OCI-LY3 (cell line): Measurements from ENCODE around the gene CISH.

Experiments
- H2AFZ ChIP-seq: fragments of 200-600, 300-600 bp; shearing (Covaris generic); 2 replicates; pipeline ENCODE4 v1.6.0; 2014; ENCODE audit warnings: antibody characterized with exemption, low read depth, low read length
- H3K27ac ChIP-seq: fragments of 200-600, 300-600 bp; sonication (generic); 2 replicates; pipeline ENCODE4 v1.5.1; 2014; ENCODE audit warnings: mild to moderate bottlenecking, low read length, moderate library complexity, mixed read lengths
- H3K27me3 ChIP-seq: fragments of 200-600, 300-600 bp; sonication (generic); 2 replicates; pipeline ENCODE4 v1.6.1; 2014; ENCODE audit warnings: low read depth, low read length, mixed read lengths
- H3K36me3 ChIP-seq: fragments of 200-600, 300-600 bp; sonication (generic); replicated peaks from 2 replicates; pipeline ENCODE3; 2014; ENCODE audit warnings: low read depth, low read length, mixed read lengths
- H3K4me1 ChIP-seq: fragments of 300-600, 200-600 bp; sonication (generic); 2 replicates; pipeline ENCODE4 v1.6.1; 2014; ENCODE audit warnings: low read length, mixed read lengths
- H3K4me2 ChIP-seq: fragments of 200-600, 300-600 bp; sonication (generic); 2 replicates; pipeline ENCODE4 v1.6.1; 2014; ENCODE audit warnings: low read length, mixed read lengths
- H3K4me3 ChIP-seq: fragments of 300-600, 200-600 bp; sonication (generic); 2 replicates; pipeline ENCODE4 v1.5.1; 2014; ENCODE audit warnings: antibody characterized with exemption, mild to moderate bottlenecking, low read length, moderate library complexity
- H3K79me2 ChIP-seq: fragments of 300-600, 200-600 bp; shearing (Covaris generic); 2 replicates; pipeline ENCODE4 v1.6.1; 2014; ENCODE audit warnings: mild to moderate bottlenecking, low read length, mixed read lengths
- H3K9ac ChIP-seq: fragments of 300-600, 200-600 bp; shearing (Covaris generic); 2 replicates; pipeline ENCODE4 v1.6.0; 2014; ENCODE audit warnings: mild to moderate bottlenecking, low read length, moderate library complexity
- H3K9me3 ChIP-seq: fragments of 200-600, 300-600 bp; shearing (Covaris generic); 2 replicates; pipeline ENCODE4 v1.6.1; 2014; ENCODE audit warnings: low read length, mixed read lengths; ENCODE audit not compliant: insufficient read depth
- H4K20me1 ChIP-seq: fragments of 200-600, 300-600 bp; sonication (generic); 2 replicates; pipeline ENCODE4 v1.6.1; 2016; ENCODE audit warnings: low read length, mixed read lengths; ENCODE audit not compliant: insufficient read depth
- CTCF ChIP-seq: fragments of 200-600, 300-600 bp; sonication (generic); IDR thresholded peaks from 2 replicates; pipeline ENCODE4 v1.5.1; 2014; ENCODE audit warnings: antibody characterized with exemption, low read length, low read depth
- EZH2phosphoT487 ChIP-seq: fragments of 200-600 bp; shearing (Covaris generic); IDR thresholded peaks from 2 replicates; pipeline ENCODE4 v1.6.1; 2018; ENCODE audit warnings: antibody characterized with exemption, mixed run types, low read depth

CISH gene

GRCh38 chr3:50657816-50658215 lies 46.2 kb upstream of the CISH start:
- no peaks in the 10 kb centered on the region for H3K79me2 ChIP-seq
- H4K20me1 ChIP-seq, result no peaks in the 10 kb centered on the region
- H2AFZ ChIP-seq, result no peak overlapping the region
- H3K27me3 ChIP-seq, result no peaks in the 10 kb centered on the region
- H3K4me3 ChIP-seq, result no peak overlapping the region
- H3K4me1 ChIP-seq, result no peaks in the 10 kb centered on the region
- no peaks in the 10 kb centered on the region for H3K36me3 ChIP-seq
- H3K4me2 ChIP-seq, result no peak overlapping the region
- H3K27ac ChIP-seq, result no peak overlapping the region
- no peaks in the 10 kb centered on the region for H3K9me3 ChIP-seq
- TF ChIP-seq CTCF, result no peak
- no peak for TF ChIP-seq EZH2phosphoT487
- no peak overlapping the region for H3K9ac ChIP-seq

GRCh38 chr3:50657407-50657806 lies 45.8 kb upstream of the CISH start:
- no peak overlapping the region for H2AFZ ChIP-seq

GRCh38 chr3:50656417-50657195 lies 45.0 kb upstream of the CISH start:
- Histone ChIP-seq H3K36me3 (no peaks in the 10 kb centered on the region), H2AFZ (no peak overlapping the region)

More at GRCh38 chr3:50657407-50657806, 45.8 kb upstream of the CISH start:
- Histone ChIP-seq H3K27ac (no peak overlapping the region), H3K4me1 (no peaks in the 10 kb centered on the region), H3K9ac (no peak overlapping the region), H3K27me3 (no peaks in the 10 kb centered on the region), H4K20me1 (no peaks in the 10 kb centered on the region), H3K4me2 (no peak overlapping the region), H3K9me3 (no peaks in the 10 kb centered on the region), H3K4me3 (no peak overlapping the region), H3K79me2 (no peaks in the 10 kb centered on the region), H3K36me3 (no peaks in the 10 kb centered on the region)
- TF ChIP-seq EZH2phosphoT487 (no peak), CTCF (no peak)

More at GRCh38 chr3:50656417-50657195, 45.0 kb upstream of the CISH start:
- Histone ChIP-seq H3K9me3 (no peaks in the 10 kb centered on the region), H3K4me3 (no peak overlapping the region), H3K9ac (no peak overlapping the region), H3K4me2 (no peak overlapping the region), H3K27ac (no peak overlapping the region), H3K79me2 (no peaks in the 10 kb centered on the region), H4K20me1 (no peaks in the 10 kb centered on the region), H3K4me1 (no peaks in the 10 kb centered on the region), H3K27me3 (no peaks in the 10 kb centered on the region)
- TF ChIP-seq EZH2phosphoT487 (no peak), CTCF (no peak)
